ENCODE results near the gene MAT2B.
A peak's percentile ranks its signal among the peaks of the same experiment; 100 is the strongest.

Gene MAT2B

GRCh38 chr5:163505368-163506094, at the start of gene MAT2B:
Gene MAT2B (plus strand): TSS chr5:163505619. CDS start chr5:163505687, 68 bp downstream.
- H3K4me3 ChIP-seq (replicated peaks; ENCODE audit: low read depth, low read length) = peak within 1 kb of the TSS; percentile 89
- TF ChIP-seq CTCF (IDR thresholded peaks at IDR 0.05; ENCODE audit: low read depth, low read length, missing control alignments) = peak; percentile 30
- peak; percentile 78 for DNase-seq (ENCODE audit: extremely low read depth, low read depth)

GRCh38 chr5:163456029-163456589, 49.3 kb upstream of the MAT2B start:
- H3K4me3 ChIP-seq (replicated peaks; ENCODE audit: low read depth, low read length) = no peak overlapping the region
- no peak for DNase-seq (ENCODE audit: extremely low read depth, low read depth)
- no peak for TF ChIP-seq CTCF (IDR thresholded peaks at IDR 0.05; ENCODE audit: low read depth, low read length, missing control alignments)

GRCh38 chr5:163456840-163457239, 48.6 kb upstream of the MAT2B start:
- no peak for TF ChIP-seq CTCF (IDR thresholded peaks at IDR 0.05; ENCODE audit: low read depth, low read length, missing control alignments)
- H3K4me3 ChIP-seq (replicated peaks; ENCODE audit: low read depth, low read length) = no peak overlapping the region
- DNase-seq (ENCODE audit: extremely low read depth, low read depth) = no peak

- DNase-seq (ENCODE audit: extremely low read depth, low read depth) = no peak
- H3K4me3 ChIP-seq (replicated peaks; ENCODE audit: low read depth, low read length) = peak overlapping the region; percentile 62
- no peak for TF ChIP-seq CTCF (IDR thresholded peaks at IDR 0.05; ENCODE audit: low read depth, low read length, missing control alignments)
These were observed 46.5 kb upstream of the MAT2B start for GRCh38 chr5:163458778-163459385.

- no peak for TF ChIP-seq CTCF (IDR thresholded peaks at IDR 0.05; ENCODE audit: low read depth, low read length, missing control alignments)
These were observed 46.0 kb upstream of the MAT2B start for GRCh38 chr5:163459462-163459818.

GRCh38 chr5:163459819-163460561, 45.4 kb upstream of the MAT2B start, which contains the start of gene NUDCD2:
Gene NUDCD2 (minus strand): TSS chr5:163460102. CDS start chr5:163460050, 52 bp downstream.
- DNase-seq (ENCODE audit: extremely low read depth, low read depth) = peak; percentile 99
- H3K4me3 ChIP-seq (replicated peaks; ENCODE audit: low read depth, low read length) = peak within 1 kb of the TSS; percentile 62
- TF ChIP-seq CTCF (IDR thresholded peaks at IDR 0.05; ENCODE audit: low read depth, low read length, missing control alignments) = no peak

More at GRCh38 chr5:163459462-163459818, 46.0 kb upstream of the MAT2B start:
- DNase-seq (ENCODE audit: extremely low read depth, low read depth) = no peak
- peak overlapping the region; percentile 62 for H3K4me3 ChIP-seq (replicated peaks; ENCODE audit: low read depth, low read length)

Measured in HFF-Myc (cell line).